Mesothelial cell of epicardium (in vitro differentiated cells): Measurements from ENCODE around the gene MTFP1. TPM values are rescaled to one million over a fixed set of nuclear protein-coding genes. Genes with fewer than 3 reads are reported as not detected.
A peak's percentile ranks its signal among the peaks of the same experiment; 100 is the strongest.

ENCODE experiments used
- DNase-seq, 2 experiments: peaks; one replicate each; pipeline ENCODE4 v3.0.0; 2021; ENCODE audit warnings: low spot score in 2 of 2; ENCODE audit not compliant: unreplicated experiment in 2 of 2
- H3K27ac Mint-ChIP-seq: 2 replicates; pipeline ENCODE4 v1.8.0; 2021; ENCODE audit warnings: mixed read lengths
- H3K27me3 Mint-ChIP-seq: 2 replicates; pipeline ENCODE4 v1.8.0; 2021; ENCODE audit warnings: low read depth, mixed read lengths
- H3K36me3 Mint-ChIP-seq: 2 replicates; pipeline ENCODE4 v1.8.0; 2021; ENCODE audit warnings: mixed read lengths
- H3K4me1 Mint-ChIP-seq: 2 replicates; pipeline ENCODE4 v1.8.0; 2021; ENCODE audit warnings: mixed read lengths
- H3K4me3 Mint-ChIP-seq: 2 replicates; pipeline ENCODE4 v1.8.0; 2021; ENCODE audit warnings: mild to moderate bottlenecking, moderate library complexity, mixed read lengths
- H3K9me3 Mint-ChIP-seq: 2 replicates; pipeline ENCODE4 v1.8.0; 2021; ENCODE audit warnings: mixed read lengths
- total RNA-seq: library from RNA; stranded (reverse); gene quantifications from 3 replicates; pipeline ENCODE4 v1.2.1, GENCODE V29; 2021
- TF ChIP-seq, protein P1 (sequence below): fragments of 200-600 bp; sonication (generic); IDR thresholded peaks from one replicate; pipeline ENCODE4 v1.5.0; 2021; ENCODE audit warnings: antibody characterized with exemption; ENCODE audit not compliant: unreplicated experiment

Gene MTFP1
- total RNA-seq, 1 donor from 2014 or later, result 8.2 TPM

DNA sequence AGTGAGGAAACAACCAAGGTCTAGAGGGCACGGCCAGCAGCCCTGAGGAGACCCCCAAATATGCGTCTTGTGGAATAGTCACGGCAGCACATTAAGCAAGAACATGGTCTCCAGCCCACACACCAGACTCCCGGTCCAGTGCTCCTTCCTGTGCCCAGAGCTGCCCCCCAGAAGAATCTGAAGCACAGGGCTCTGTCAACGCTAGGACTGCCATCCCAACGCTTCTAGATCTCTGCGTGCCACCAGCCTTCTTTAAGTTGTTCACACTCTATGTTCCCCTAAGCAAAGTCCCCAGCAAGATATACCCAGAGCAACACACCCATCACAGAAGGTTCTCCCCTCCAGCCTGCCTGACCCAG lies 32.3 kb upstream of the MTFP1 start:
- no peak for DNase-seq
- H3K4me1 Mint-ChIP-seq, result peaks cover 18% of the 10 kb centered on the region
- H3K36me3 Mint-ChIP-seq, result no peaks in the 10 kb centered on the region
- TF ChIP-seq, protein P1, sequence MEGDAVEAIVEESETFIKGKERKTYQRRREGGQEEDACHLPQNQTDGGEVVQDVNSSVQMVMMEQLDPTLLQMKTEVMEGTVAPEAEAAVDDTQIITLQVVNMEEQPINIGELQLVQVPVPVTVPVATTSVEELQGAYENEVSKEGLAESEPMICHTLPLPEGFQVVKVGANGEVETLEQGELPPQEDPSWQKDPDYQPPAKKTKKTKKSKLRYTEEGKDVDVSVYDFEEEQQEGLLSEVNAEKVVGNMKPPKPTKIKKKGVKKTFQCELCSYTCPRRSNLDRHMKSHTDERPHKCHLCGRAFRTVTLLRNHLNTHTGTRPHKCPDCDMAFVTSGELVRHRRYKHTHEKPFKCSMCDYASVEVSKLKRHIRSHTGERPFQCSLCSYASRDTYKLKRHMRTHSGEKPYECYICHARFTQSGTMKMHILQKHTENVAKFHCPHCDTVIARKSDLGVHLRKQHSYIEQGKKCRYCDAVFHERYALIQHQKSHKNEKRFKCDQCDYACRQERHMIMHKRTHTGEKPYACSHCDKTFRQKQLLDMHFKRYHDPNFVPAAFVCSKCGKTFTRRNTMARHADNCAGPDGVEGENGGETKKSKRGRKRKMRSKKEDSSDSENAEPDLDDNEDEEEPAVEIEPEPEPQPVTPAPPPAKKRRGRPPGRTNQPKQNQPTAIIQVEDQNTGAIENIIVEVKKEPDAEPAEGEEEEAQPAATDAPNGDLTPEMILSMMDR, result no peak
- peaks cover 27% of the 10 kb centered on the region for H3K27me3 Mint-ChIP-seq
- H3K9me3 Mint-ChIP-seq, result peaks cover 5% of the 10 kb centered on the region
- H3K27ac Mint-ChIP-seq, result no peak overlapping the region
- no peak overlapping the region for H3K4me3 Mint-ChIP-seq

GRCh38 chr22:30393885-30394284 lies 31.7 kb upstream of the MTFP1 start:
- H3K9me3 Mint-ChIP-seq, result peaks cover 5% of the 10 kb centered on the region
- peaks cover 18% of the 10 kb centered on the region for H3K4me1 Mint-ChIP-seq
- no peak overlapping the region for H3K4me3 Mint-ChIP-seq
- TF ChIP-seq, protein P1, result no peak
- H3K36me3 Mint-ChIP-seq, result no peaks in the 10 kb centered on the region
- H3K27me3 Mint-ChIP-seq, result peaks cover 33% of the 10 kb centered on the region
- DNase-seq, result no peak
- no peak overlapping the region for H3K27ac Mint-ChIP-seq

- H3K9me3 Mint-ChIP-seq, result no peaks in the 10 kb centered on the region
- peak within 1 kb of the TSS; percentile 85 for H3K4me3 Mint-ChIP-seq
- DNase-seq, result peak in 1 of 2 experiments; percentile 66
- TF ChIP-seq, protein P1, result no peak
- no peak within 1 kb of the TSS for H3K27ac Mint-ChIP-seq
- H3K36me3 Mint-ChIP-seq, result no peaks in the 10 kb centered on the region
- peaks cover 35% of the 10 kb centered on the region for H3K27me3 Mint-ChIP-seq
- peaks cover 22% of the 10 kb centered on the region for H3K4me1 Mint-ChIP-seq
Observed at GRCh38 chr22:30396871-30397655, 28.5 kb upstream of the MTFP1 start, which contains the start of gene SEC14L2. TSS of gene SEC14L2 (plus strand) at chr22:30397018. CDS start at chr22:30397117, 99 bp downstream.

- peak overlapping the region; percentile 85 for H3K4me3 Mint-ChIP-seq
- DNase-seq, result no peak
- no peaks in the 10 kb centered on the region for H3K9me3 Mint-ChIP-seq
- H3K27me3 Mint-ChIP-seq, result peaks cover 35% of the 10 kb centered on the region
- no peaks in the 10 kb centered on the region for H3K36me3 Mint-ChIP-seq
- TF ChIP-seq, protein P1, result no peak
- no peak overlapping the region for H3K27ac Mint-ChIP-seq
- peaks cover 21% of the 10 kb centered on the region for H3K4me1 Mint-ChIP-seq
Observed at GRCh38 chr22:30397656-30398635, 27.6 kb upstream of the MTFP1 start.

DNA sequence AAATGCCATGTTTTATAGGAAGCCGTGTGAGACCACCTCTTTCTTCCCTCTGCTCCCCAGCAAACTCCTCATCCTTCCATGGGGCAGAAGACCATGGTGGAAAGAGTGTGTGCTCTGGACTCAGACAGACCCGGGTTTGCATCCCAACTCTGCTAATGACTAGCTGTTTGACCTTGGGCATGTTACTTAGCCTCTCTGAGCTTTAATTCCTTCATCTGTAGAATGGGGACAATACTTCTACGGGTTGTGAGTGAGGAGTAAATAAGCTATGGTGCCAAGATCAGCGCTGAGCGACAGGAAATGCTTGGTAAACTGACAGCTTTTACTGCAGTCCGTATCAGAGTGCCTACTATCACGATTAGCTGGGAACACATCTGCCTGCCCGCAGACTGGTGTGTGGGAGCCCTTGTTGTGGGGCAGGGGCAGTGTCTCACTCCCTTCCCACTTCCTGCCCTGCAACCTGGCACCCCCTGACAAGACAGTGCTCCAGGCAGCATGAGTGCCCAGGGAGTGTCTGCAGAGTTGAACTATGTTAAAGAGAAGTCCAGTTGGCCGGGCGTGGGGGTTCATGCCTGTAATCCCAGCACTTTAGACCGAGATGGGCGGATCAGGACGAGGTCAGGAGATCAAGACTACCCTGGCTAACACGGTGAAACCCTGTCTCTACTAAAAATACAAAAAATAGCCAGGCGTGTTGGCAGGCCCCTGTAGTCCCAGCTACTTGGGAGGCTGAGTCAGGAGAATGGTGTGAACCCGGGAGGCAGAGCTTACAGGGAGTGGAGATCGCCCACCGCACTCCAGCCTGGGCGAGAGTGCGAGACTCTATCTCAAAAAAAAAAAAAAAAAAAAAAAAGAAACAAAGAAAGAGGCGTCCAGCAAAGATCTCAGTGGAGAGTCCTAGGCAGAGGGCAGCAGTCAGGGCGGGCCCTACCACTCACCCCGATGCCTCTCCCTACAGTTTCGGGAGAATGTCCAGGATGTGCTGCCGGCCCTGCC lies 26.6 kb upstream of the MTFP1 start:
- H3K27ac Mint-ChIP-seq, result no peak overlapping the region

More for the DNA sequence above, 26.6 kb upstream of the MTFP1 start:
- H3K36me3 Mint-ChIP-seq, result no peaks in the 10 kb centered on the region
- peak overlapping the region; percentile 9 for H3K4me3 Mint-ChIP-seq
- no peaks in the 10 kb centered on the region for H3K9me3 Mint-ChIP-seq
- TF ChIP-seq, protein P1, result no peak
- peaks cover 35% of the 10 kb centered on the region for H3K27me3 Mint-ChIP-seq
- no peak for DNase-seq
- H3K4me1 Mint-ChIP-seq, result peaks cover 21% of the 10 kb centered on the region
